ENCODE measurements around the gene REPIN1. TPM values are rescaled to one million over a fixed set of nuclear protein-coding genes. Genes with fewer than 3 reads are reported as not detected.
"Not testable (repeated sequence)": the region's sequence is repeated elsewhere in the genome, so short reads cannot be mapped to it uniquely, and the experiment has no call there.

The REPIN1 gene
- total RNA-seq, 4 donors from 2014 or later, result 40.6 to 55.7 (median 49.3) TPM

- no peak for ATAC-seq (ENCODE audit: low FRiP score)
Observed at GRCh38 chr7:150384406-150385301, 16.0 kb downstream of the REPIN1 start.

GRCh38 chr7:150385302-150385723, 16.7 kb downstream of the REPIN1 start:
- DNase-seq (ENCODE audit: low spot score) (no peak), ATAC-seq (ENCODE audit: low FRiP score) (no peak)
- TF ChIP-seq CTCF (IDR thresholded peaks at IDR 0.05), result no peak

More at GRCh38 chr7:150384406-150385301, 16.0 kb downstream of the REPIN1 start:
- DNase-seq (ENCODE audit: low spot score), result no peak
- TF ChIP-seq CTCF (IDR thresholded peaks at IDR 0.05), result no peak

GRCh38 chr7:150385884-150386283, 17.3 kb downstream of the REPIN1 start:
- not testable (repeated sequence) for DNase-seq (ENCODE audit: low spot score); ATAC-seq (ENCODE audit: low FRiP score)

GRCh38 chr7:150388306-150388705, 19.7 kb downstream of the REPIN1 start:
- DNase-seq (ENCODE audit: low spot score), result no peak
- no peak for ATAC-seq (ENCODE audit: low FRiP score)
- no peak for TF ChIP-seq CTCF (IDR thresholded peaks at IDR 0.05)

GRCh38 chr7:150388709-150389531, 20.3 kb downstream of the REPIN1 start:
- ATAC-seq (ENCODE audit: low FRiP score) (peak; percentile 54), DNase-seq (ENCODE audit: low spot score) (no peak)
- TF ChIP-seq CTCF (IDR thresholded peaks at IDR 0.05), result no peak

- TF ChIP-seq CTCF (IDR thresholded peaks at IDR 0.05), result no peak
- no peak for ATAC-seq (ENCODE audit: low FRiP score)
- no peak for DNase-seq (ENCODE audit: low spot score)
Observed at GRCh38 chr7:150389532-150389816, 20.9 kb downstream of the REPIN1 start.

GRCh38 chr7:150390205-150390604, 21.6 kb downstream of the REPIN1 start:
- ATAC-seq (ENCODE audit: low FRiP score), result no peak

More at GRCh38 chr7:150390205-150390604, 21.6 kb downstream of the REPIN1 start:
- TF ChIP-seq CTCF (IDR thresholded peaks at IDR 0.05), result no peak
- DNase-seq (ENCODE audit: low spot score), result no peak
